ENCODE results near the gene MIS12. TPM values are rescaled to one million over a fixed set of nuclear protein-coding genes. Genes with fewer than 3 reads are reported as not detected.
A peak's percentile ranks its signal among the peaks of the same experiment; 100 is the strongest.

MIS12 gene
- total RNA-seq, 4 donors from 2014 or later = 8.6 to 20.9 (median 14.3) TPM

- no peak for ATAC-seq
- peaks cover 8% of the 10 kb centered on the region for H3K27me3 ChIP-seq
- peaks cover 0 to 18% of the 10 kb centered on the region in 2 donors for H3K36me3 ChIP-seq
- H3K27ac ChIP-seq = no peak overlapping the region
- TF ChIP-seq POLR2A (IDR thresholded peaks at IDR 0.05) (no peak), CTCF (IDR thresholded peaks at IDR 0.05) (no peak), EP300 (IDR thresholded peaks at IDR 0.05) (no peak), POLR2AphosphoS5 (IDR thresholded peaks at IDR 0.05) (no peak)
- H3K9me3 ChIP-seq = no peaks in the 10 kb centered on the region
- no peak overlapping the region for H3K4me3 ChIP-seq
- 86 to 100% methylated on average over 1 of the region's 2 CpGs for WGBS, 2 donors (ENCODE audit: low coverage in 1 of 2)
- H3K4me1 ChIP-seq = peaks cover 0 to 8% (median 0%) of the 10 kb centered on the region in 3 donors
These were observed 6.6 kb downstream of the MIS12 start for GRCh38 chr17:5492970-5493369.

DNA sequence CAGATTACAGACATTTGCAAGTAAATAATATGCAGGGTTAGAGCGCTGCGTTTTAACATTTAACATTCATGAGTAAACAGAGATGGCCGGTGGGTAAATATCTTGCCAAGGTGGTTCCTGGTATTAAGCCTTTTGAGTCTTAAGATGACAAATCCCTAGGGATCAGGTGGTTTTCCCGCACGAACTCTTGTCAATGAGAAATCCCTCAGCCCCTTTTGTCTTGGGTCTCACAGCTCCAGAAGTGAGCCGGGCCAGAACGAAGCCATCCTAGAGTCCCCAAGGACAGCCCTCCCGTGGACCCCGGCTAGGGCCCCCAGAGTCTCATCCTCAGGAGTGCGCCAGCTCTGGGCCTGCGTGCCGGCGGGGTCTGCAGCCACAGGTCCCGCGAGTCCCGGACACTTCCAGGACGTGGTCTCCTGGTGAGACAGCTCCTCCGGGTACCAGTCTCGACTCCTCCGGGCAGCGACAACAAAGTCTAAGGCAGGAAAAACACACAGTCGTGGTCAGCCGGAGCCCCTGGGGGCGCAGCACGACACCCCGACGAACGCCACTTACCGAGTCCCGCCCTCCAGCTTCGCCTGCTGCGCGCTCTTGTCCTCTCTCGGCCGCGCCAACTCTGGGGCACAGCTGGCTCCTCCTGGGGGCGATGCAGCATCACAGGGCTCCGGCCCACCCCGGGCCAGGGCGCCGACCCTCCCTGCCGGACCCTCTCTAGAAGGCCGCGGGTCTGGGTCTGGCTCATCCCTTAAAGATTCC lies 13.3 kb downstream of the MIS12 start:
- Histone ChIP-seq H3K9me3 (no peaks in the 10 kb centered on the region), H3K36me3 (no peaks in the 10 kb centered on the region), H3K4me3 (peak overlapping the region in 1 of 2 donors; percentile 65), H3K4me1 (peaks cover 0 to 22% (median 9%) of the 10 kb centered on the region in 3 donors), H3K27ac (no peak overlapping the region), H3K27me3 (peaks cover 22% of the 10 kb centered on the region)
- TF ChIP-seq POLR2AphosphoS5 (IDR thresholded peaks at IDR 0.05) (no peak), POLR2A (IDR thresholded peaks at IDR 0.05) (no peak), EP300 (IDR thresholded peaks at IDR 0.05) (no peak), CTCF (IDR thresholded peaks at IDR 0.05) (no peak)
- WGBS, 2 donors (ENCODE audit: low coverage in 1 of 2) = 65 to 85% methylated on average over 3 to 7 of the region's 44 CpGs
- no peak for ATAC-seq

GRCh38 chr17:5500247-5500588 lies 13.9 kb downstream of the MIS12 start:
- peaks cover 22% of the 10 kb centered on the region for H3K27me3 ChIP-seq
- H3K36me3 ChIP-seq = no peaks in the 10 kb centered on the region
- TF ChIP-seq EP300 (IDR thresholded peaks at IDR 0.05) (no peak), POLR2AphosphoS5 (IDR thresholded peaks at IDR 0.05) (no peak)
- H3K9me3 ChIP-seq = no peaks in the 10 kb centered on the region
- H3K4me1 ChIP-seq = peaks cover 0 to 22% (median 9%) of the 10 kb centered on the region in 3 donors
- ATAC-seq = no peak
- peak overlapping the region; percentile 21 to 65 for H3K4me3 ChIP-seq
- 3 to 46% methylated on average over 5 to 15 of the region's 18 CpGs for WGBS, 2 donors (ENCODE audit: low coverage in 1 of 2)
- peak overlapping the region in 2 of 4 donors; percentile 56 to 67 for H3K27ac ChIP-seq

GRCh38 chr17:5500589-5501391 lies 14.4 kb downstream of the MIS12 start:
- 8 to 60% methylated on average over 1 to 10 of the region's 67 CpGs for WGBS, 2 donors (ENCODE audit: low coverage in 1 of 2)
- no peak for TF ChIP-seq POLR2A (IDR thresholded peaks at IDR 0.05)
- TF ChIP-seq POLR2AphosphoS5 (IDR thresholded peaks at IDR 0.05) = peak; percentile 7
- H3K4me3 ChIP-seq = peak overlapping the region; percentile 21 to 65
- H3K4me1 ChIP-seq = peaks cover 0 to 22% (median 9%) of the 10 kb centered on the region in 3 donors
- H3K36me3 ChIP-seq = no peaks in the 10 kb centered on the region
- H3K27ac ChIP-seq = peak overlapping the region in 3 of 4 donors; percentile 35 to 67 (median 56)
- peaks cover 22% of the 10 kb centered on the region for H3K27me3 ChIP-seq
- ATAC-seq = peak; percentile 91
- H3K9me3 ChIP-seq = no peaks in the 10 kb centered on the region

GRCh38 chr17:5501685-5502084 lies 15.3 kb downstream of the MIS12 start:
- WGBS, 2 donors (ENCODE audit: low coverage in 1 of 2) = 82 to 100% methylated on average over 3 of the region's 8 CpGs
- peaks cover 0 to 22% (median 9%) of the 10 kb centered on the region in 3 donors for H3K4me1 ChIP-seq
- no peak for ATAC-seq
- H3K36me3 ChIP-seq = no peaks in the 10 kb centered on the region
- H3K27me3 ChIP-seq = peaks cover 22% of the 10 kb centered on the region
- H3K9me3 ChIP-seq = no peaks in the 10 kb centered on the region
- no peak overlapping the region for H3K4me3 ChIP-seq
- TF ChIP-seq POLR2A (IDR thresholded peaks at IDR 0.05) (no peak), EP300 (IDR thresholded peaks at IDR 0.05) (no peak), POLR2AphosphoS5 (IDR thresholded peaks at IDR 0.05) (no peak), CTCF (IDR thresholded peaks at IDR 0.05) (no peak)
- no peak overlapping the region for H3K27ac ChIP-seq

Data from gastroesophageal sphincter (tissue), 4 donors.